Brain microvascular endothelial cell (primary cell): ENCODE results near the gene PROX1.

Experiments used
- DNase-seq: peaks from one replicate; pipeline ENCODE4 v3.0.0-alpha.2; 2020
- H3K27ac ChIP-seq: fragments of 250-450 bp; sonication (Bioruptor Pico); 2 replicates; pipeline ENCODE4 v1.5.1; 2020; ENCODE audit warnings: mild to moderate bottlenecking, moderate library complexity
- H3K27me3 ChIP-seq: fragments of 250-450 bp; sonication (Bioruptor Pico); replicated peaks from 2 replicates; pipeline ENCODE4 v1.5.1; 2020; ENCODE audit warnings: mild to moderate bottlenecking
- H3K36me3 ChIP-seq: fragments of 250-450 bp; sonication (Bioruptor Pico); replicated peaks from 2 replicates; pipeline ENCODE4 v1.5.1; 2020; ENCODE audit warnings: mild to moderate bottlenecking
- H3K4me3 ChIP-seq: 2 replicates; pipeline ENCODE4 v1.5.1; 2011; ENCODE audit warnings: low read depth, mild to moderate bottlenecking, control low read depth, low read length, moderate library complexity
- CTCF ChIP-seq: IDR thresholded peaks from 2 replicates; pipeline ENCODE4 v1.5.1; 2011; ENCODE audit warnings: low read depth, mild to moderate bottlenecking, moderate library complexity, low read length, control low read depth, inconsistent platforms; ENCODE audit errors: missing control alignments
- in situ Hi-C: cut with HindIII; loops from 2 replicates; pipeline ENCODE4 v1.10.0; 2017; ENCODE audit warnings: low sequenced_read_pairs, low pct_ligation_motif_present

PROX1 gene

DNA sequence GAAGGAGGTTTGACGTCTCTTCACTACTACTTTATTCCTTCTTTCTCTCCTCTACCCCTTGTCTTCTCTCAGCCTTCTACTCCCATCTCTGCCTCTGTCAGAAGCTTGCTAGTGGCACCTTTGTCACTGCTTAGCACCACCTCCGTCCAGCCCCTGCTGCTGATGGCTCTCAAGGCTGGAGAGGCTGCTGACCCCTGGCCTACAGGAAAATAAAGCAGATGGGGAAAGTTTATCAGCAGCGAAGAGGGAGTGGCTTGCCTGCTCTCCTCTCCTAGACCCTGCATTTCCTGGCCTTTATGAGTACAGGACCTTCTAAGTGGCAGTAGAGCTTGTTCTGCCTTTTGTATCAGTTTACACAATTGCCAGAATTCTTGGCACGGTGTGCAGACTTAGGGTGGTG, 27.0 kb downstream of the PROX1 start:
- DNase-seq: no peak
- no peak for TF ChIP-seq CTCF
- in situ Hi-C loops: no loop called here
- H3K27ac ChIP-seq: no peak overlapping the region
- no peaks in the 10 kb centered on the region for H3K36me3 ChIP-seq
- H3K4me3 ChIP-seq: no peak overlapping the region
- H3K27me3 ChIP-seq: no peaks in the 10 kb centered on the region

- Histone ChIP-seq H3K27me3 (no peaks in the 10 kb centered on the region), H3K36me3 (no peaks in the 10 kb centered on the region), H3K4me3 (no peak overlapping the region), H3K27ac (no peak overlapping the region)
- TF ChIP-seq CTCF: no peak
- in situ Hi-C loops: no loop called here
- DNase-seq: no peak
These were observed 29.6 kb downstream of the PROX1 start for GRCh38 chr1:214017191-214017982.

- Histone ChIP-seq H3K27me3 (no peaks in the 10 kb centered on the region), H3K36me3 (no peaks in the 10 kb centered on the region), H3K4me3 (no peak overlapping the region), H3K27ac (no peak overlapping the region)
- TF ChIP-seq CTCF: no peak
- in situ Hi-C loops: no loop called here
- DNase-seq: no peak
These were observed 30.9 kb downstream of the PROX1 start for GRCh38 chr1:214018386-214019268.

- in situ Hi-C loops: no loop called here
- H3K4me3 ChIP-seq: no peak overlapping the region
- no peaks in the 10 kb centered on the region for H3K36me3 ChIP-seq
- no peaks in the 10 kb centered on the region for H3K27me3 ChIP-seq
- H3K27ac ChIP-seq: no peak overlapping the region
- DNase-seq: no peak
- TF ChIP-seq CTCF: no peak
These were observed 31.7 kb downstream of the PROX1 start for GRCh38 chr1:214019499-214019898.

DNA sequence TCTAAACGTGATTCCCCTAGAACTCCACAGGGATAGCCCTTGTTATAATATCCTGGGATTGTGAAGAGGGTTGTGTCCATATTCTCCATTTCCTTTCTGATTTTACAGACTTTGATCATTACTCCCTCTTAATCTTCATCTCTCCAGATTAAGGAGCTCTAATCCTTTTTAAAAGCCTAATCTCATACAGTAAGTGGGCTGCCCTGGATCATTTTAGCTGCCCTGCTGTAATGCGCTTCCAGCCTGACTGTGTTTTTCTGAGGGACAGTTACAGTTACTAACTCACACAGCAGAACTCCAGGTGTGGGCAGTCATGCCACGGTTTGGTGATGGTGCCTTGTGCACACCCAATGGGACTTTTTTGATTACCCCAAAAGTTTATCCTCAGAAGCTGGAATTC, 33.5 kb downstream of the PROX1 start:
- Histone ChIP-seq H3K27me3 (no peaks in the 10 kb centered on the region), H3K27ac (no peak overlapping the region), H3K36me3 (no peaks in the 10 kb centered on the region), H3K4me3 (no peak overlapping the region)
- in situ Hi-C loops: no loop called here
- no peak for TF ChIP-seq CTCF
- no peak for DNase-seq
